ENCODE measurements around the gene NUTM2F.
"Not testable (repeated sequence)": the region's sequence is repeated elsewhere in the genome, so short reads cannot be mapped to it uniquely, and the experiment has no call there.

Gene NUTM2F, protein sequence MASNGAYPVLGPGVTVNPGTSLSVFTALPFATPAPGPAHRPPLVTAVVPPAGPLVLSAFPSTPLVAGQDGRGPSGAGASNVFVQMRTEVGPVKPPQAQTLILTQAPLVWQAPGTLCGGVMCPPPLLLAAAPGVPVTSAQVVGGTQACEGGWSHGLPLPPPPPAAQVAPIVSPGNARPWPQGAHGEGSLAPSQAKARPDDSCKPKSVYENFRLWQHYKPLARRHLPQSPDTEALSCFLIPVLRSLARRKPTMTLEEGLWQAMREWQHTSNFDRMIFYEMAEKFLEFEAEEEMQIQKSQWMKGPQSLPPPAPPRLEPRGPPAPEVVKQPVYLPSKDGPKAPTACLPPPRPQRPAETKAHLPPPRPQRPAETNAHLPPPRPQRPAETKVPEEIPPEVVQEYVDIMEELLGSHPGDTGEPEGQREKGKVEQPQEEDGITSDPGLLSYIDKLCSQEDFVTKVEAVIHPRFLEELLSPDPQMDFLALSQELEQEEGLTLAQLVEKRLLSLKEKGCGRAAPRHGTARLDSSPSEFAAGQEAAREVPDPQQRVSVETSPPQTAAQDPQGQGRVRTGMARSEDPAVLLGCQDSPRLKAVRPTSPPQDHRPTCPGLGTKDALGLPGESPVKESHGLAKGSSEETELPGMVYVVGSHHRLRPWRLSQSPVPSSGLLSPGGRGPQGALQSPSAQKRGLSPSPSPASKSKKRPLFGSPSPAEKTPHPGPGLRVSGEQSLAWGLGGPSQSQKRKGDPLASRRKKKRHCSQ

DNA sequence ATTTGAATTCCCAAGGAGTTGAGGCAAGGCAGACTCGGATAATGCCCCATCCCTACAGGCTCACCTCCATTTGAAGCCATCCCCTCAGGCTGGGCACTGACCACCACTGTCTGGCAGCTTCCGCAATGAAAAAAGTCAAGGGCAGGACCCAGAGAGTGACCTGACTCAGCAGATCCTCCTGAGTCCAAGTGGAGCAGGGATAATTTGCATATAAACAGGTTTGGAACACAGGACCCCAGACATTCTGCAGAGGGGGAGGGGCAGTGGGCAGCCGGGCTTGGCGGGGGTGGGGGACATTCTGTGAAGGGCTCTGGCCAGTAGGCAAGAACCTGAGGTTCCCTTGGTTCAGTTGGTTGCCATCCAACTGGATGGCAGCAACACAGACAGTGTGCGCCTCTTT, at the start of gene NUTM2F:
Gene NUTM2F (minus strand): TSS at position 101 of the 400 bp plus-strand sequence. CDS start 21 bp downstream, at position 80.
- DNase-seq (ENCODE audit: low read depth, low spot score): not testable (repeated sequence)

DNA sequence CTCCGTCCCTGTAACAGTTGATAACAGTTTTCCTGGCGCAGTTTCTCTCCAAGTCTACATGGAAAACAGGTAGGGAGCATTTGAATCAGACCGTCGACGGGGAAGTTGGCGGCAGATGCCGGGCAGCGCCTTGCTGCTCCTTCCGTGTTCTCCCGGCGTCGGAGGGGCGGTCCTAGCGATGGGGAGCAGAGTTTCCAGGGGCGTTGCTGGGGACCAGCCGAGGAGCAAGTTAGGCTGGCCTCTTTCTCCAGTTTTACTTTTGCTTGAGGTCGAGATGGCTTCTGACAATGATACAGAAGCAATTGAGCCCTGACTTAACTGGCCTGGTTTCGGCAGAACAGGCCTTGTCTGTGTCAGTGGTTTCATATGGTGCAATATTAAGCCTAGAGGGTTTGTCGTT, 46.8 kb upstream of the NUTM2F start:
- DNase-seq (ENCODE audit: low read depth, low spot score): peak; percentile 8

DNA sequence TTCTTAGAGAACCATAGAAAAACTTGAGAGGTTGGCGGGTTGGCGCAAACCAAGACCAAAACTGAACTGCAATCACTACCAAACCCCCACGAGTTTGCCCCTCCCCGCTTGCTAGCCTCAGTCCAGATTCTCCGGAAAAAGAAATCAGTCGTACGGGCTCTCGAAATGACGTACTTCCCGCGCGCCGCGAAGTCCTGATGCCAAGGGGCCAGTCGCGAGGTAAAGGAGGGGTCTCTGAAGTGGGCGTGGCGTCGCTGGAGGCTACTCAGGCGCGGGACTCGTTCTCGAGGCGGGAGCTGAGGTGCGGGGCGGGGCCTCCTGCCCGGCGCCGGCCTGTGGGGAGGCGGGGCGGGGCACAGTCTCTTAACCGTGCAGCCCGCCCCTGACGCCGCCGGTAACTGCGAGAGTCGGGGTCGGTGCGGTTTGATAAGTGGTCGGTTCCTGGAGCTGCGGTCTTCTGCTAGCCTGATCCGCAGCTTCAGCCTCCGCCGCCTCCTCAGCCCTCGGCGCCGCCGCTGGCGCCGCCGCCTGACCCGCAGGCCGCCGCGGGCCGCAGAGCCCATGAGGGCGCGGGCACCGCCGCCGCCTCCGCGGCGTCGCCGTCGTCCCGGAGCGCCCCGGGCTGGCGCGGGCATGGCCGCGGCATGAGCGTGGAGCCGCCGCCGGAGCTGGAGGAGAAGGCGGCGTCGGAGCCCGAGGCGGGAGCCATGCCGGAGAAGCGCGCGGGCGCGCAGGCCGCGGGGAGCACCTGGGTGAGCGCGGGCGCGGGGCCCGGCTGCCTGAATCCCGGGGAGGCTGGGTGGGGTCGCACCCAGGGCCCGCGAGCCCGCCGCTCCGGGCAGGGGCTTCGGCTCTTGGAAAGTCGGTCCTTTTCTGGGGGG, 46.0 kb upstream of the NUTM2F start:
- peak; percentile 94 for DNase-seq (ENCODE audit: low read depth, low spot score)

DNA sequence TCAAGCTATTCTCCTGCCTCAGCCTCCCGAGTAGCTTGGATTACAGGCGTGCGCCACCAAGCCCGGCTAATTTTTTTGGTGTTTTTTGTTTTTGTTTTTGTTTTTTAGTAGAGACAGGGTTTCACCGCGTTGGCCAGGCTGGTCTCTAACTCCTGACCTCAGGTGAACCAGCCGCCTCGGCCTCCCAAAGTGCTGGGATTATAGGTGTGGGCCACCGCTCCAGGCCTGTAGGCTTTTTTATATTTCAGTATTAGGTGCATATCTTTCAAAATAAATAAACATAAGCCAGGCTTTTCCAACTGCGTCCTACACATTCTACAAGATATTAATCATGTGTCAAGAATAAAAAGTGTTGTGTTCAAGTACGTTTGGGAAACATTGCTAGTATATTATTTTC, 45.3 kb upstream of the NUTM2F start:
- DNase-seq (ENCODE audit: low read depth, low spot score): not testable (repeated sequence)

DNA sequence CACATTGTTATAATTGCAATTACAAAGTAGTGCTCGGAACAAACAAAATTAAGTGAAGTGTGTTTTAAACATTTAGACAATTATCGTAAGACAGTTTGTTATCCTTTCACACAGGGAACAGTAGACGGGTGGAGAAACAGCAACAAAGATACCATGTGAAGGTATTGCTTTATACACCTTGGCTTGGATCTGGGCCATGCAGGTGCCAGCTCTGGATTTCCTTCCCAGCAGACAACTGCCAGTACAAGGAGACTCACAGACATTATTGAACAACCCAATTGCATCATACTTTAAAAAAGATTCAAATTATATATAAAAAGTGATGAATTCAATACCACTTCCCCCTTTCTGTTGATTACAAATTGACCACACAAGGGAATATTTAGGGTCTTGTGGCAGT, 41.8 kb upstream of the NUTM2F start:
- not testable (repeated sequence) for DNase-seq (ENCODE audit: low read depth, low spot score)

DNA sequence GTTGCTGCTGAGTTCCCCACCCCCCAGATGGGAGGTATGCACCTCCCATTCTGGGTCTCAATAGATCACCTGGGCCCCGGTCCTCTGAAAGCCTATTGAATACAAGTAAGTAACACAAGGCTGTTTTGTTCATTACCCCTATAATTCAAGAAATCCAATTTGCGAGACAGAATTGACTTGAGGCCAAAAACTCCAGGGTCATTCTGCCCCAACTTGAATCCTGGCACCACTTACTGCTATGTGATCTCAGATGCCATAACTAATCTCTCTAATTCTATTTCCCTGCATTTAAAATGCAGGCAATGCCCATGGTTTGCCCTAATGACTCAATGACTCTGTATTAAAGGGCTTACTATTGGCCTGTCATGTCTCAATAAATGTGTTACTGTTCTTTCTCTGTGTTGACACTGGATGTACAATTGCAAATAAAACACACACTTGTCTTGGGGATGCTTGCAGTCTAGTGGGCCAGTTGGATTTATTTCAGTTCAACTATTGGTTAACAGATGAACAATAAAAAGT, 35.7 kb upstream of the NUTM2F start:
- not testable (repeated sequence) for DNase-seq (ENCODE audit: low read depth, low spot score)

DNA sequence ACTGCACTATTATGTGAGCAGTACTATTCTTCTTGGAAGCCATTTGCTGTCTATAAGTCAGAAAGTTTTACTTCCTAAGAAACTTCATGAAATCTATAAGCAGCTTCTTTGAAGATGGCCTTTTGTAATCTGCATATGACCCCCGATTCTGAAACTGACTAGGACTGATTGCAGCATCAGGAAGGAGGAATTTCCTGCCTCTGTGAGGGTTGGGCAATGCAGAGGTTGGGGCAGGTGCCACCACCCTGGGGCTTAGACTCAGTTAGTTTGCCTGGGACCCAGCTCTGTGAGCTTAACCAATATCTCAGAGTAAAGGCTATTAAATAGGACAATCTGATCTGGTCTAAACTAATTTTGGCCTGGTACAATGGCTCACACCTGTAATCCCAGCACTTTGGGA, 28.7 kb upstream of the NUTM2F start:
- not testable (repeated sequence) for DNase-seq (ENCODE audit: low read depth, low spot score)

DNA sequence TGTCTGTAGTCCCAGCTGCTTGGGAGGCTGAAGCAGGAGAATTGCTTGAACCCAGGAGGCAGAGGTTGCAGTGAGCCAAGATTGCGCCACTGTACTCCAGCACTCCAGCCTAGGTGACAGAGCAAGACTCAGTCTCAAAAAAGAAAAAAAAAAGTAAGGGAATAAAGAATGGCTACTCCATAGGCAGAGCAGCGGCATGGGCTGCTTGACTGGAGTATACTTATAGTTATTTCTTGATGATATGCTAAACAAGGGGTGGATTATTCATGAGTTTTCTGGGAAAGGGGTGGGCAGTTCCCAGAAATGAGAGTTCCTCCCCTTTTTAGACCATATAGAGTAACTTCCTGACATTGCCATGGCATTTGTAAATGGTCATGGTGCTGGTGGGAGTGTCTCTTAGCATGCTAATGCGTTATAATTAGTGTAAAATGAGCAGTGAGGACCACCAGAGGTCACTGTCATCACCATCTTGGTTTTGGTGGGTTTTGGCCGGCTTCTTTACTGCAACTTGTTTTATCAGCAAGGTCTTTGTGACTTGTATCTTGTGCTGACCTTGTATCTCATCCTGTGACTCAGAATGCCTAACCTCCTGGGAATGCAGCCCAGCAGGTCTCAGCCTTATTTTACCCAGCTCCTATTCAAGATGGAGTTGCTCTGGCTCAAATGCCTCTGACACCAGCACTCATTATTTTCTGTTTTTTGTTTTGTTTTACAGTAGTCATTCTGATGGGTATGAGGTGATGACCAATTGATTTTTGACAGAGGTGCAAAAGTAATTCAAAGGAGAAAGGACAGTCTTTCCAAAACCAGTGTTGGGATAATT, 23.7 kb upstream of the NUTM2F start:
- DNase-seq (ENCODE audit: low read depth, low spot score): not testable (repeated sequence)

DNA sequence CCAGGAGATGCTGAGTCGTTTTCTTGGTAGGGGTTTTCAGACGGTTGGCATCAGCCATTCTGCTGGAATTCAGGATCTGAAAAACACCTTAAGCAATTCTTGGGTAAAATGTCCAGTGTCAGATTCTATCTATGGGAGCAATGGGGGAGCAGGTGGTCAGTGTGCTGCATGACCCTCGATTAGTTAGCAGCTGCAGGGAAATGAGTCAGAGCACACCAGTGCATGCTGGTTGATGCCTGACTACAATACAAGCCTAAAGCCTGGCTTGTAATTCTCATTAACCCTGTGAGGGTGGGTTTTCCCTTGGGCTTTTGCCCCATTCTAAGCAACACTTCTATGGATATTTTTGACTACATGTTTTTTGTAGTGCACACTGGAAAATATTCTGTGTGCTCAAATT, 20.3 kb upstream of the NUTM2F start:
- DNase-seq (ENCODE audit: low read depth, low spot score): not testable (repeated sequence)

DNA sequence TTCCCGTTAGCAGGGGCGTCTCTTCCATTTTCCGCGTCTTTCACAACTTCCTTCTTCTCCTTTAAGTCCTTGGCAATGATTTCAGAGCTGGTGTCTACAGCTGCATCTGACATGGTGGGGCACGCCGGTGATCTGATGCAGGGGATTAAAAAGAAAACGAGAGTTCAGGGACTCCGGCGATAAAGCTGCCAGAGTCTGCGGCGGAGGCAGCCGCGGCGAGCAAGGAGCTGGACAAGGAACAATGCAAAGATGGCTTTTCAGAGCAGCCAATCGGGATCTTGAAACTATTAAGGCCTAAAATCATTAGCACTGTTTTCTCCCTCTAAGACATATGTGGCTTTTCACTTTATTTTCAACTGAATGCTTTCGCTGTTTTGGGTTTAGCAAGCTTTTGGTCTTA, 19.0 kb upstream of the NUTM2F start:
- not testable (repeated sequence) for DNase-seq (ENCODE audit: low read depth, low spot score)

DNA sequence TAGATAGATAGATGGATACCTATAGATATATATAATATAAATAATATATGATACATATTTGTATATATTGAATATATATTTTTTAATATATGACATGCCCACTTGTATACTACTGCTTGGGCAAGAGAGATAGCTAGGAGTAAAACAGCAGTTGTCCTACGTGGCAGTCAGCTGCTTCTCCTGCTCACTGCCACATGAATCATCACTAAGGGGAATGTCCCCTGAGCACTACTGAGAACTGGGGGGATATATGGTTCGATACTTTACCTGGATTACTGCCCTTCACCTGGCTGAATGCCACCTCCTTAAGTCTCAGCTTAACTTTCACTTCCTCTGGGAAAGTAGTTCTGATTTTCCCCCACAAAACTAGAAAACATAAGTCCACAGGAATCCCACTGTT, 13.3 kb upstream of the NUTM2F start:
- not testable (repeated sequence) for DNase-seq (ENCODE audit: low read depth, low spot score)

DNA sequence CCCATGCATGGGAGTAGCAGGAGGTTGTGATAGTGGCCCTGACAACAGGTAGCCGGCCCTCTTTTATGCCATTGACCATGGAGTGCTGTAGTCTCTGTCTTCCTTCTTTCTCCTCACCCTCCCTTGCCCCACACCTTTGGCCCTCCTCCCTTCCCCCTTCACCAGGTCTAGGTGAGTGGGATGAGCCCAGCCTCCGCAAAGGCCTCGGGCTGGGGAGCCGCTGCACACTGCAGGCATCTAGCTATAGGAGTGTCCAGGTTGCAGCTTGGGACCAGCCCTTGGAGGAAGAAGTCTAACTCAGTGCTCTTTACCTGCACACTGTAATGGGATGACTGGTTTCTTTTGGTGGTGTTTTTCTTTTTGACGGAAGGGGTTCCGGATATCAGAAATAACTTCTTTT, 12.3 kb upstream of the NUTM2F start:
- not testable (repeated sequence) for DNase-seq (ENCODE audit: low read depth, low spot score)

DNA sequence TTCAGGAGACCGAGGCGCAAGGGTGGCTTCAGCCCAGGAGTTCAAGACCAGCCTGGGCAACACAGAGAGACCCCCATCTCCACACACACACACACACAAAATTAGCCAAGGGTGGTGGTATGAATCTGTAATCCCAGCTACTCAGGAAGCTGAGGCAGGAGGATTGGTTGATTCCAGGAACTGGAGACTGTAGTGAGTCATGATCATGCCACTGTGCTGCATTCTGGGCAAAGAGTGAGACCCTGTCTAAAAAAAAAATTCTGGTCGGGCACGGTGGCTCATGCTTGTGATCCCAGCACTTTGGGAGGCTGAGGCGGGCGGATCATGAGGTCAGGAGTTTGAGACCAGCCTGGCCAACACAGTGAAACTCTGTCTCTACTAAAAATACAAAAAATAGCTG, 11.2 kb upstream of the NUTM2F start:
- not testable (repeated sequence) for DNase-seq (ENCODE audit: low read depth, low spot score)

DNA sequence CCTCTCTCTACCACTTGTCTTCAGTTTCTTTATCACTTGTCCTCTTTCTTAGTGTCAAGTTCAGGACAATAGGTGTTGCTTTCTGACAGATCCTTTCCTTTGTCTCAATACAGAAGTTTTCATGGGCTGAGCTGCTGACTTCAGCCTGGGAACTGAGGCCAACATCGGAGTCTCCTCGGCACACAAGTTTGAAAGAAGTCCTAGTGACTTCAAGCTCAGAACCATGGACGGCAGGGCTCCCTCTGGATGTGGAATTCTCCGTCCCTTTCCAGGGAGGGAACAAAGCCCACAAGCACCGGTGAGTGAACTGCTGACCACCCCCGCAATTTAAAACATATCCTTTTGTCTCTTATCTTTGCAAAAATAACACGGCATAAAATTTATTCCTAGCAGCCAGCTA, 10.3 kb upstream of the NUTM2F start:
- DNase-seq (ENCODE audit: low read depth, low spot score): peak; percentile 34

DNA sequence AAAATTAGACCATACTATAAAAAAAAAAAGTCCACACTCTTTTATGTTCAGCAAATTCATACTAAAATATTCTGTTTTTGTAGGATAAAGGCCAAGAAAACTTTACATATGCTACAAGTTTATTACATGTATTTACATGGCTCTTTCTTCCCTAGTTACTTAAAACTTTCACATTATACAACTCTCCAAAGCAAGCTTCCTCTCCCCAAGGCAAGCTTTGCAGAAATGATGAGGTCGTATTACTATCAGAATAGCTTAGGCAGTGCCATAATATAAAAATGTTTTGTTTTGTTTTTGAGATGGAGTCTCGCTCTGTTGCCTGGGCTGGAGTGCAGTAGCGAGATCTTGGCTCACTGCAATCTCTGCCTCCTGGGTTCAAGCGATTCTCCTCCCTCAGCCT, 8.0 kb upstream of the NUTM2F start:
- DNase-seq (ENCODE audit: low read depth, low spot score): not testable (repeated sequence)

DNA sequence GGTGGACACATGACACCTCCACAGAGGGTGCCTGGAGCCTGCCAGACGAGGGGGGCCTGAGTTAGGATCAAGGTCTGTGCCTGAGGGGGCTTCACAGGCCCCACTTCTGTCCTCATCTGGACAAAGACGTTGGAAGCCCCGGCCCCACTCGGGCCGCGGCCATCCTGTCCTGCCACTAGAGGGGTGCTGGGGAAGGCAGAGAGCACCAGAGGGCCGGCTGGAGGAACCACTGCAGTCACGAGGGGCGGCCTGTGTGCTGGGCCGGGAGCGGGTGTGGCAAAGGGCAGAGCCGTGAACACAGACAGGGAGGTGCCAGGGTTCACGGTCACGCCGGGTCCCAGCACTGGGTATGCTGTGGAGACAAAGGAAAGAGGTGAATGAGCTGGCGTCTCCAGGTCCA, 2.9 kb downstream of the NUTM2F start:
- not testable (repeated sequence) for DNase-seq (ENCODE audit: low read depth, low spot score)

DNA sequence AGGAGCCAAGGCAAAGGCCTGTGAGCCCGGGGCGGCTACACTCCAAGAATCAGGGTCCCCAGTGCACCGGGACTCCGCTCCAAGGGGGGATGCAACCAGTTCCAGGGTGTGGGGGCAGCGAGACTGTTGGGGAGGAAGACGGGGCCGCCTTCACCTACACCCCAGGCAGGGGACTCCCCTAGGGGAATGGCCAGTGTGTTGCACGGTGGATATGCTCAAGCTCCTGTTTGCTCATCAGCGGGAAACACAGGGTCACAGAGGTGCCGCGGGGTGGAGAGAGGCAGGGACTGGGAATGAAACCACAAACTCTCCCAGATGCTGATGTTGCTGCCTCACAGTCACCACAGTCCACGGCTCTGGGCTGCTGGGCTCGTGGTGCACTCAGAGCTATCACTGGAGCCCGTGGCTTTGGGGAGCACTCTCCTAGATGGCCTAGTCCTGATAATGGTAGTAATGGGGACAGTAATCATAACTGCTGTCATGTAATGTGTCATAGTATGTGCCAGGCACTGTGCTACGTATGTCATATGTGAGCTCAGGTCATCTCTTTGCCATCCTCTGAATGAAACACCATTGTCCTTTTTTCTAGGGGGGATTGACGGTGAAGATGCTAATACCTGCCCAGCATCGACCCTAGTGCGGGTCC, 5.2 kb downstream of the NUTM2F start:
- not testable (repeated sequence) for DNase-seq (ENCODE audit: low read depth, low spot score)

DNA sequence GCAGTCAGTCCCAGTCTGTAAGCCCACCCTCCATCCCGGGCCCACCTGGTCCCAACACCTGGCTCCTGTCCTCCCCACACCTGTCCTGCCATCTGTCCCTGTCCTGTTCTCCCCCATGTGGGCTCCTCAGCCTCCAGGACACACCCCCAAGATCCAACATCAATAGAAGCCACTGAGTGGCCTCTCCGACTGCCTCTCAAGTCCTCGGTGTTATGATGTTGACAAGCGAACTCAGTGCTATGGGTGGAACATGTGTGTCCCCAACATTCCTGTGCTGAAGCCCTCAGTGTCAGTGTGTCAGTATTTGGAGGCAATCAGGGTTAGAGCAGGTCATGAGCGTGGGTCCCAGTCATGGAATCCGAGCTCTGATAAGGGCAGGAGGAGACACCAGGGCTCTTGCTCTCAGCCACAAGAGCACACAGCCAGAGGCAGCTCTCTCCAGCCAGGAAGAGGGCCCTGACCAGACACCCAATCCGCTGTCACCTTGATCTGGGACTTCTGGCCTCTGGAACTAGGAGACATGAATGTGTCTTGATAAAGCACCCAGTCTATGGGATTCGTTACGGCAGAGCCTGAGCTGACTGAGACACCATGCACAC, 6.0 kb downstream of the NUTM2F start:
- DNase-seq (ENCODE audit: low read depth, low spot score): not testable (repeated sequence)

DNA sequence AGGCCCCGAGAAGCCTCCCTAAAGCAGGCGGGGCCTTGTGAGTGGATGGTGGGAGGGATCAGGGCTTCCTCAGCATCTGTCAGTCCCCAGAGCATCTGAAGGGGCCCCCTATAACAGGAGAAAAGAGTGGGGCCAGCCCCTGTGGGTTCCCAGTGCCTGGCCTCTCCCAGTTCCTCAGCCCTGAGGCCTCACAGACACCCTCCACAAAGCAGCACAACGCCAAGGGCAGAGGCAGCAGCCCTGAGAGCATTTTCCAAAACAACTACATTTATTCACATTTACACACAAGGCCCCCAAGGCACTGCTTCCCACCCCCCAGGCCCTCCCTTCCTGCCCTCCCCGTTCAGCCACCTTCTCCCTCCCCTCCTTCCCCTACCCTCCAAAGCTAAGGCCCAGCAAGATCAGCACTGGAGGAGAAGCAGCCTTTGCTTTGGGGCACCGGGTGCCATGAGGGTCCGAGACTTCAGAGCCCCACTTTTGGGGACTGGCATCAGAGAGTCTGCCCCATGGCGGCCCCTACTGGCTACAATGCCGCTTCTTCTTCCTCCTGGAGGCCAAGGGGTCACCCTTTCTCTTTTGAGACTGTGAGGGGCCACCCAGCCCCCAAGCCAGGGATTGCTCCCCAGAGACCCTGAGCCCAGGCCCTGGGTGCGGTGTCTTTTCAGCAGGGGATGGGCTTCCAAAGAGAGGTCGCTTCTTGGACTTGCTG, 10.3 kb downstream of the NUTM2F start:
- DNase-seq (ENCODE audit: low read depth, low spot score): not testable (repeated sequence)
